ENCODE data around the gene STK17A.

The STK17A gene

GRCh38 chr7:43582503-43583423 lies at the start of gene STK17A:
Gene STK17A, plus strand, starts transcription at chr7:43583108. Its CDS starts 136 bp downstream, at chr7:43583244.
- peak; percentile 92 for DNase-seq

GRCh38 chr7:43533801-43534479 lies 49.0 kb upstream of the STK17A start:
- ATAC-seq, result no peak
- DNase-seq, result no peak

More at GRCh38 chr7:43582503-43583423, at the start of gene STK17A:
- ATAC-seq, result peak; percentile 90

- ATAC-seq (no peak), DNase-seq (no peak)
Measured at GRCh38 chr7:43535031-43535451, 47.9 kb upstream of the STK17A start.

- ATAC-seq (no peak), DNase-seq (no peak)
Measured at GRCh38 chr7:43535810-43536585, 46.9 kb upstream of the STK17A start.

GRCh38 chr7:43536773-43537172 lies 46.1 kb upstream of the STK17A start:
- DNase-seq, result no peak

GRCh38 chr7:43537765-43538403 lies 45.0 kb upstream of the STK17A start:
- ATAC-seq (no peak), DNase-seq (no peak)

More at GRCh38 chr7:43536773-43537172, 46.1 kb upstream of the STK17A start:
- ATAC-seq, result no peak

GRCh38 chr7:43538404-43538771 lies 44.5 kb upstream of the STK17A start:
- DNase-seq, result no peak
- no peak for ATAC-seq

GRCh38 chr7:43540471-43540870 lies 42.4 kb upstream of the STK17A start:
- no peak for DNase-seq
- no peak for ATAC-seq

- DNase-seq, result no peak
- ATAC-seq, result no peak
Measured at GRCh38 chr7:43542716-43543115, 40.2 kb upstream of the STK17A start.

- DNase-seq, result no peak
Measured at GRCh38 chr7:43546231-43546630, 36.7 kb upstream of the STK17A start.

GRCh38 chr7:43550427-43550826 lies 32.5 kb upstream of the STK17A start:
- DNase-seq, result no peak
- no peak for ATAC-seq

More at GRCh38 chr7:43546231-43546630, 36.7 kb upstream of the STK17A start:
- ATAC-seq, result no peak

- no peak for DNase-seq
- ATAC-seq, result no peak
Measured at GRCh38 chr7:43552122-43552521, 30.8 kb upstream of the STK17A start.

- ATAC-seq (peak; percentile 53), DNase-seq (no peak)
Measured at GRCh38 chr7:43553999-43554398, 28.9 kb upstream of the STK17A start.

GRCh38 chr7:43554423-43554822 lies 28.5 kb upstream of the STK17A start:
- DNase-seq, result no peak
- no peak for ATAC-seq

- no peak for ATAC-seq
- DNase-seq, result no peak
Measured at GRCh38 chr7:43557831-43558495, 24.9 kb upstream of the STK17A start.

GRCh38 chr7:43559171-43559945 lies 23.6 kb upstream of the STK17A start:
- DNase-seq (no peak), ATAC-seq (no peak)

GRCh38 chr7:43559946-43560335 lies 23.0 kb upstream of the STK17A start:
- DNase-seq, result no peak
- no peak for ATAC-seq

- ATAC-seq (no peak), DNase-seq (no peak)
Measured at GRCh38 chr7:43560742-43561330, 22.1 kb upstream of the STK17A start.

- no peak for ATAC-seq
- DNase-seq, result no peak
Measured at GRCh38 chr7:43562383-43562782, 20.5 kb upstream of the STK17A start.

GRCh38 chr7:43565786-43566185 lies 17.1 kb upstream of the STK17A start:
- ATAC-seq (no peak), DNase-seq (no peak)
